Right renal pelvis (tissue), 4 donors: ENCODE measurements around the gene JKAMP. TPM values are rescaled to one million over a fixed set of nuclear protein-coding genes. Genes with fewer than 3 reads are reported as not detected.

Experiments
- DNase-seq, 4 donors: peaks; one replicate each; pipeline ENCODE4 v3.0.0-alpha.2; 2013; ENCODE audit warnings: low read depth in 4 of 4, low spot score in 3 of 4, missing footprints in 1 of 4
- polyA plus RNA-seq, 4 donors: library from polyadenylated mRNA; unstranded; fragments of 120-200 nt; gene quantifications; one replicate each; pipeline ENCODE4 v1.2.1, GENCODE V29; 2013; ENCODE audit not compliant: insufficient read length in 4 of 4

The JKAMP gene
- polyA plus RNA-seq, 4 donors = 66.2 to 94.8 (median 84.8) TPM

DNA sequence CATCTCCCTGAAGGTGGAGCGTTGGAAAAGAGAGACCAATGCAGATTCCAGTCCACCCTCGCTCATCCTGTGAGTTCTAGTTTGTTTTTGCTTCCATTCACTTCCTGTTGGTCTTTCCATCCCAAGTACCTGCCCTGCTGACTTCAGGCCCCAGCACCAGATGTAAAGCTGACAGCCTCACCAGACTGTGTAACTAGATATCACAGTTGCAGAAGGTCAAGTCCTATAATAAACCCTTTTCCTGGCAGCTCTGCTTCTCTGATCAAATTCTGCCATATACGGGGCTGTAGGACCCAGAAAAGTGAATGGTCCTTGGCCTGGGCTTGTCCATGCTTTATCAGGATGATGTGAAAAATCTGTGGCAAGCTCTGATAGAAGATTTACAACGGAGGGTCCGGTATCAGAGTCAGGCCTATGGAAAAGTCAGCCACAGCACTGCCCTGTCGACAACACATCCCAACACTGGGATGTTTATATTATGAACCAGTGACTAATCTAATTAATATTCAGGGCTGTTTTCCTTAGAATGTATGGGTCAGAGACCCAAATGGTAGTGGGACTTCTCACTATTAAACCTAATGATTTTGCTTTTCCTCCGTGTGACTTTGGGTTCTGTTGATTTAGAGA lies 50.2 kb downstream of the JKAMP start:
- DNase-seq = peak in 2 of 4 donors; percentile 1 to 4

GRCh38 chr14:59537476-59537875 lies 53.2 kb downstream of the JKAMP start:
- no peak for DNase-seq

GRCh38 chr14:59538936-59539335 lies 54.6 kb downstream of the JKAMP start:
- DNase-seq = no peak

DNA sequence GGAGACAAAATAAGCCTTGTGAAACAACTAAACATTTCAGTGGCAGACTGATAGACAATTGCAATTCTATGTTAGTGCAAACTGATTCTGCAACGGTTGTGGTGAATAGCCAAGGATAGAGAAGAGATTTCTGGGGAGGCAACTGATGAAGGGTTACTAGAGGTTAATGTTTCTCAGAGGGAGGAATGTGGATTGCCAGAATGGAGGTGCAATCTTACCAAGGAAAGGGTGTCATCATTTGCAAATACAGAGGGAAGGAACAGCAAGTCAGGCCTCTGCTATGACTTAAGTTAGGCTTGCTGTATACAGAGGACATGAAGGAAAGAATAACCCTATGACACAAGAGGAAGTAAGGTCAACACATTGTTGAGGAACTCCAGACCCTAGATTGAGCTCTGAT lies 56.5 kb downstream of the JKAMP start:
- DNase-seq = no peak

DNA sequence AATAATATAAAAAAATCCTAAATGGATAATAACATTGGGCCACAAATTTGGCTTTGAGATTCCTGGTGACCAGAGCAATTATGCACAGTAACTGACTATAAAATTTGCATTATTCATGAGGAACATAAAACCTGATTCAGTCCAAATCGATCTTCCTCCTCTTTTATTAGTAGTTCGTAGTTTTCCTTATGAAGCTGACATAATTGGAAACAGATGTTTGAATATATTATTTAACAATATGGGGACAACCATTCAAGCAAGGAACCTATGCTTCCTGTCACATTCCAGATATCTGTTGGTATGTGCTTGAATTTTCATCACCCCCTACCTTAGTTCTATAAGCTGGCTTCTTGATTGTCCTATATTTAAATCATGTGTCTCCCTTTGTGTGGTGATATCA lies 57.4 kb downstream of the JKAMP start:
- no peak for DNase-seq

GRCh38 chr14:59543873-59544272 lies 59.6 kb downstream of the JKAMP start:
- DNase-seq = no peak

- DNase-seq = no peak
Measured at GRCh38 chr14:59547310-59547709, 63.0 kb downstream of the JKAMP start.

Other genes starting within 250 kb of the JKAMP start
- 1 to 10 TPM; 3.4 to 4.4 (median 3.8) TPM for gene GPR135, start 19.1 kb upstream of the JKAMP start, polyA plus RNA-seq
- gene L3HYPDH, start 109 bp upstream of the JKAMP start, polyA plus RNA-seq = 10 to 100 TPM; 42.1 to 52.8 (median 45.1) TPM
- under 1 TPM; 0.42 to 0.62 (median 0.50) TPM for gene CCDC175, start 92.3 kb downstream of the JKAMP start, polyA plus RNA-seq